Liver (tissue), 9 donors: ENCODE data around the gene HORMAD2. TPM values are rescaled to one million over a fixed set of nuclear protein-coding genes. Genes with fewer than 3 reads are reported as not detected.

Source experiments
- DNase-seq: peaks from one replicate; pipeline ENCODE4 v3.0.0-alpha.2; 2017; ENCODE audit warnings: low spot score
- H3K27ac ChIP-seq, 2 donors: one replicate each; pipeline ENCODE4 v1.7.0; 2013; ENCODE audit warnings: inconsistent platforms in 2 of 2, low read length in 2 of 2, control low read depth in 1 of 2, low read depth in 1 of 2, mild to moderate bottlenecking in 1 of 2
- H3K27me3 ChIP-seq, 4 donors: one replicate each; pipeline versions ENCODE4 v1.6.1 to v1.7.0; 2013; ENCODE audit warnings: low read length in 3 of 4, inconsistent platforms in 1 of 4, mild to moderate bottlenecking in 1 of 4, moderate library complexity in 1 of 4; ENCODE audit not compliant: control insufficient read depth in 4 of 4, insufficient read depth in 4 of 4
- H3K36me3 ChIP-seq, 4 donors: one replicate each; pipeline versions ENCODE4 v1.6.1 to v1.7.0; 2013; ENCODE audit warnings: low read length in 3 of 4, mild to moderate bottlenecking in 3 of 4, low read depth in 1 of 4, moderate library complexity in 1 of 4; ENCODE audit not compliant: control insufficient read depth in 4 of 4, insufficient read depth in 3 of 4
- H3K4me1 ChIP-seq, 4 donors: one replicate each; pipeline versions ENCODE4 v1.6.1 to v1.7.0; 2013; ENCODE audit warnings: low read length in 3 of 4, mild to moderate bottlenecking in 3 of 4, moderate library complexity in 1 of 4; ENCODE audit not compliant: control insufficient read depth in 4 of 4, insufficient read depth in 4 of 4
- H3K4me3 ChIP-seq, 3 donors: one replicate each; pipeline versions ENCODE4 v1.6.1 to v1.7.0; 2013; ENCODE audit warnings: low read length in 3 of 3, control low read depth in 1 of 3, low read depth in 1 of 3, mild to moderate bottlenecking in 1 of 3
- H3K9ac ChIP-seq, 2 donors: one replicate each; pipeline ENCODE4 v1.7.0; 2013; ENCODE audit warnings: low read length in 2 of 2, mild to moderate bottlenecking in 2 of 2, moderate library complexity in 2 of 2, control low read depth in 1 of 2, low read depth in 1 of 2
- H3K9me3 ChIP-seq, 4 donors: one replicate each; pipeline versions ENCODE4 v1.6.1 to v1.7.0; 2013; ENCODE audit warnings: low read length in 3 of 4; ENCODE audit not compliant: control insufficient read depth in 4 of 4
- EGR1 ChIP-seq, 2 donors: IDR thresholded peaks; 2 replicates each; pipeline ENCODE4 v1.6.1; 2016 to 2018; ENCODE audit warnings: antibody characterized with exemption in 2 of 2, low read depth in 2 of 2
- FOXA1 ChIP-seq: IDR thresholded peaks from 2 replicates; pipeline ENCODE4 v1.6.1; 2016; ENCODE audit warnings: antibody characterized with exemption
- FOXA2 ChIP-seq: IDR thresholded peaks from 2 replicates; pipeline ENCODE4 v1.6.1; 2016; ENCODE audit warnings: antibody characterized with exemption
- HNF4A ChIP-seq, 2 donors: conservative IDR thresholded peaks; 2 replicates each; pipeline ENCODE4 v1.6.1; 2016; ENCODE audit warnings: antibody characterized with exemption in 2 of 2, mild to moderate bottlenecking in 2 of 2
- JUND ChIP-seq, 2 donors: IDR thresholded peaks; 2 replicates each; pipeline ENCODE4 v1.6.1; 2016; ENCODE audit warnings: antibody characterized with exemption in 2 of 2
- NR2F2 ChIP-seq: IDR thresholded peaks from 2 replicates; pipeline ENCODE4 v1.6.1; 2016; ENCODE audit warnings: antibody characterized with exemption
- RAD21 ChIP-seq, 2 donors: IDR thresholded peaks; 2 replicates each; pipeline ENCODE4 v1.6.1; 2016; ENCODE audit warnings: antibody characterized with exemption in 2 of 2, mild to moderate bottlenecking in 2 of 2
- RXRA ChIP-seq, 2 donors: IDR thresholded peaks; 2 replicates each; pipeline ENCODE4 v1.6.1; 2017 to 2018; ENCODE audit warnings: antibody characterized with exemption in 2 of 2, mild to moderate bottlenecking in 1 of 2
- YY1 ChIP-seq: IDR thresholded peaks from 2 replicates; pipeline ENCODE4 v1.6.1; 2016; ENCODE audit warnings: antibody characterized with exemption, mild to moderate bottlenecking
- WGBS: extraction: QIAGEN DNeasy Blood & Tissue Kit; methylation state at CpG from one replicate; pipeline ENCODE4 v1.1.7; 2013; 5-methylcytosine and 5-hydroxymethylcytosine counted together
- polyA plus RNA-seq, 2 donors: library from polyadenylated mRNA; stranded (reverse) in 1 of 2; unstranded in 1 of 2; fragments of 200-250 nt in 1 of 2; fragments of >200 nt in 1 of 2; fragmentation: Nextera tagmentation in 1 of 2; extraction: Ambion mirVana in 1 of 2; gene quantifications; one replicate each; pipeline versions ENCODE4 v1.2.1 to v1.2.3, GENCODE V29; 2013 to 2015
- total RNA-seq, 2 donors: library from RNA; depleted of rRNA; stranded (reverse); fragments of >200 nt; gene quantifications; one replicate each; pipeline ENCODE4 v1.2.3, GENCODE V29; 2014
- TF ChIP-seq, protein P1 (sequence below): IDR thresholded peaks from 2 replicates; pipeline ENCODE4 v1.6.1; 2016; ENCODE audit warnings: antibody characterized with exemption, mild to moderate bottlenecking
- TF ChIP-seq, protein P2 (sequence below): IDR thresholded peaks from 2 replicates; pipeline ENCODE4 v1.6.1; 2016; ENCODE audit warnings: antibody characterized with exemption
- TF ChIP-seq, protein P3 (sequence below): fragments of 150-350 bp; IDR thresholded peaks from 2 replicates; pipeline ENCODE4 v1.5.1; 2017; ENCODE audit warnings: improper control_type of control experiment, low read depth, low read length; ENCODE audit not compliant: missing input control
- TF ChIP-seq, protein P4 (sequence below): IDR thresholded peaks from 2 replicates; pipeline ENCODE4 v1.6.1; 2016; ENCODE audit warnings: antibody characterized with exemption
- donor health status: healthy.
- donor health status: healthy.
- donor health status: healthy.
- donor health status: healthy.
- donor health status: healthy.

Gene HORMAD2
- total and polyA plus RNA-seq, 4 donors, result 0.44 to 2.8 (median 0.47) TPM; not detected in 1

DNA sequence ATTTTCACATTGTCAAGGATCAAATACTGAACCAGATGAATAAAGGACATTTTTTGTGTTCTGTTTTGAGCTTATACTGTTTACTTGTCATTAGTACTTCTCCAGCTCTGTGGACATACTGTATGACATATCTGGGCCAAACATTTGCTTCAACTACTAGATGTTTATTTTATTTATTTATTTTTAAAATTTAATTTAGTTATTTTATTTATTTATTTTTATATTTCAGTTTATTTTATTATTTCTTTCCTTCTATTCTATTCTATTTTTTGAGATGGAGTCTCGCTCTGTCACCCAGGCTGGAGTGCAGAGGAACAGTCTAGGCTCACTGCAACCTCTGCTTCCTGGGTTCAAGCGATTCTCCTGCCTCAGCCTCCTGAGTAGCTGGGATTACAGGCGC, 37.0 kb downstream of the HORMAD2 start:
- H3K4me1 ChIP-seq, result no peaks in the 10 kb centered on the region
- H3K36me3 ChIP-seq, result no peaks in the 10 kb centered on the region
- TF ChIP-seq HNF4A (conservative IDR thresholded peaks at IDR 0.05), result no peak
- TF ChIP-seq EGR1 (IDR thresholded peaks at IDR 0.05; ENCODE audit: low read depth in 2 of 2), result no peak
- TF ChIP-seq RXRA (IDR thresholded peaks at IDR 0.05), result no peak
- TF ChIP-seq RAD21 (IDR thresholded peaks at IDR 0.05), result no peak
- TF ChIP-seq, protein P1, sequence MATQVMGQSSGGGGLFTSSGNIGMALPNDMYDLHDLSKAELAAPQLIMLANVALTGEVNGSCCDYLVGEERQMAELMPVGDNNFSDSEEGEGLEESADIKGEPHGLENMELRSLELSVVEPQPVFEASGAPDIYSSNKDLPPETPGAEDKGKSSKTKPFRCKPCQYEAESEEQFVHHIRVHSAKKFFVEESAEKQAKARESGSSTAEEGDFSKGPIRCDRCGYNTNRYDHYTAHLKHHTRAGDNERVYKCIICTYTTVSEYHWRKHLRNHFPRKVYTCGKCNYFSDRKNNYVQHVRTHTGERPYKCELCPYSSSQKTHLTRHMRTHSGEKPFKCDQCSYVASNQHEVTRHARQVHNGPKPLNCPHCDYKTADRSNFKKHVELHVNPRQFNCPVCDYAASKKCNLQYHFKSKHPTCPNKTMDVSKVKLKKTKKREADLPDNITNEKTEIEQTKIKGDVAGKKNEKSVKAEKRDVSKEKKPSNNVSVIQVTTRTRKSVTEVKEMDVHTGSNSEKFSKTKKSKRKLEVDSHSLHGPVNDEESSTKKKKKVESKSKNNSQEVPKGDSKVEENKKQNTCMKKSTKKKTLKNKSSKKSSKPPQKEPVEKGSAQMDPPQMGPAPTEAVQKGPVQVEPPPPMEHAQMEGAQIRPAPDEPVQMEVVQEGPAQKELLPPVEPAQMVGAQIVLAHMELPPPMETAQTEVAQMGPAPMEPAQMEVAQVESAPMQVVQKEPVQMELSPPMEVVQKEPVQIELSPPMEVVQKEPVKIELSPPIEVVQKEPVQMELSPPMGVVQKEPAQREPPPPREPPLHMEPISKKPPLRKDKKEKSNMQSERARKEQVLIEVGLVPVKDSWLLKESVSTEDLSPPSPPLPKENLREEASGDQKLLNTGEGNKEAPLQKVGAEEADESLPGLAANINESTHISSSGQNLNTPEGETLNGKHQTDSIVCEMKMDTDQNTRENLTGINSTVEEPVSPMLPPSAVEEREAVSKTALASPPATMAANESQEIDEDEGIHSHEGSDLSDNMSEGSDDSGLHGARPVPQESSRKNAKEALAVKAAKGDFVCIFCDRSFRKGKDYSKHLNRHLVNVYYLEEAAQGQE, result no peak
- no peak for TF ChIP-seq YY1
- TF ChIP-seq NR2F2, result no peak
- TF ChIP-seq, protein P2, sequence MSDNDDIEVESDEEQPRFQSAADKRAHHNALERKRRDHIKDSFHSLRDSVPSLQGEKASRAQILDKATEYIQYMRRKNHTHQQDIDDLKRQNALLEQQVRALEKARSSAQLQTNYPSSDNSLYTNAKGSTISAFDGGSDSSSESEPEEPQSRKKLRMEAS, result no peak
- TF ChIP-seq, protein P3, sequence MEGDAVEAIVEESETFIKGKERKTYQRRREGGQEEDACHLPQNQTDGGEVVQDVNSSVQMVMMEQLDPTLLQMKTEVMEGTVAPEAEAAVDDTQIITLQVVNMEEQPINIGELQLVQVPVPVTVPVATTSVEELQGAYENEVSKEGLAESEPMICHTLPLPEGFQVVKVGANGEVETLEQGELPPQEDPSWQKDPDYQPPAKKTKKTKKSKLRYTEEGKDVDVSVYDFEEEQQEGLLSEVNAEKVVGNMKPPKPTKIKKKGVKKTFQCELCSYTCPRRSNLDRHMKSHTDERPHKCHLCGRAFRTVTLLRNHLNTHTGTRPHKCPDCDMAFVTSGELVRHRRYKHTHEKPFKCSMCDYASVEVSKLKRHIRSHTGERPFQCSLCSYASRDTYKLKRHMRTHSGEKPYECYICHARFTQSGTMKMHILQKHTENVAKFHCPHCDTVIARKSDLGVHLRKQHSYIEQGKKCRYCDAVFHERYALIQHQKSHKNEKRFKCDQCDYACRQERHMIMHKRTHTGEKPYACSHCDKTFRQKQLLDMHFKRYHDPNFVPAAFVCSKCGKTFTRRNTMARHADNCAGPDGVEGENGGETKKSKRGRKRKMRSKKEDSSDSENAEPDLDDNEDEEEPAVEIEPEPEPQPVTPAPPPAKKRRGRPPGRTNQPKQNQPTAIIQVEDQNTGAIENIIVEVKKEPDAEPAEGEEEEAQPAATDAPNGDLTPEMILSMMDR, result no peak
- TF ChIP-seq JUND (IDR thresholded peaks at IDR 0.05), result no peak
- 96% methylated on average over 3 of the region's 3 CpGs for WGBS
- no peak overlapping the region for H3K9ac ChIP-seq
- no peaks in the 10 kb centered on the region for H3K27me3 ChIP-seq
- H3K4me3 ChIP-seq, result no peak overlapping the region
- no peak for DNase-seq
- no peak overlapping the region for H3K27ac ChIP-seq
- no peaks in the 10 kb centered on the region for H3K9me3 ChIP-seq

DNA sequence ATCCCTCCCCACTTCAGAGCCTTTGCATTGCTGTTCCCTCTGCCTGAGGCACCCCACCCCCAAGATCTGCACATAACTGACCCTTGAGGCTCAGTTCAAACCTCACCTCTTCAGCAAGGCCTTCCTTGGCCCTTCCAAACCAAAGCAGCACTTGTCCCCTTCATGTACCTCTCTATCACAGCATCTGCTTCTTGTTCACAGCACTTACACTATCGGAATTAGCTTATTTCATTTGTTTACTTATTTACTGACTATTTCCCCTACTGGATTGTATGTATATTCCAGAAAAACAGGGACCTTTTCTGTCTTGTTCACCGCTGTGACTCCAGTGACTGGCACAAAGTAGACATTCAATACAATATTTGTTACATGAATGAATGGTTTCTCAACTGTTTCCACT, 38.0 kb downstream of the HORMAD2 start:
- H3K27me3 ChIP-seq, result no peaks in the 10 kb centered on the region
- no peak for DNase-seq
- 97% methylated on average over 2 of the region's 2 CpGs for WGBS

More for the DNA sequence above, 38.0 kb downstream of the HORMAD2 start:
- no peak overlapping the region for H3K4me3 ChIP-seq
- H3K36me3 ChIP-seq, result no peaks in the 10 kb centered on the region
- H3K9me3 ChIP-seq, result no peaks in the 10 kb centered on the region
- H3K9ac ChIP-seq, result no peak overlapping the region
- no peak for TF ChIP-seq HNF4A (conservative IDR thresholded peaks at IDR 0.05)
- no peak for TF ChIP-seq FOXA1
- no peak for TF ChIP-seq NR2F2
- TF ChIP-seq, protein P2, result no peak
- TF ChIP-seq, protein P1, result no peak
- no peak for TF ChIP-seq FOXA2
- no peak for TF ChIP-seq YY1
- TF ChIP-seq RAD21 (IDR thresholded peaks at IDR 0.05), result no peak
- TF ChIP-seq JUND (IDR thresholded peaks at IDR 0.05), result no peak
- TF ChIP-seq, protein P4, sequence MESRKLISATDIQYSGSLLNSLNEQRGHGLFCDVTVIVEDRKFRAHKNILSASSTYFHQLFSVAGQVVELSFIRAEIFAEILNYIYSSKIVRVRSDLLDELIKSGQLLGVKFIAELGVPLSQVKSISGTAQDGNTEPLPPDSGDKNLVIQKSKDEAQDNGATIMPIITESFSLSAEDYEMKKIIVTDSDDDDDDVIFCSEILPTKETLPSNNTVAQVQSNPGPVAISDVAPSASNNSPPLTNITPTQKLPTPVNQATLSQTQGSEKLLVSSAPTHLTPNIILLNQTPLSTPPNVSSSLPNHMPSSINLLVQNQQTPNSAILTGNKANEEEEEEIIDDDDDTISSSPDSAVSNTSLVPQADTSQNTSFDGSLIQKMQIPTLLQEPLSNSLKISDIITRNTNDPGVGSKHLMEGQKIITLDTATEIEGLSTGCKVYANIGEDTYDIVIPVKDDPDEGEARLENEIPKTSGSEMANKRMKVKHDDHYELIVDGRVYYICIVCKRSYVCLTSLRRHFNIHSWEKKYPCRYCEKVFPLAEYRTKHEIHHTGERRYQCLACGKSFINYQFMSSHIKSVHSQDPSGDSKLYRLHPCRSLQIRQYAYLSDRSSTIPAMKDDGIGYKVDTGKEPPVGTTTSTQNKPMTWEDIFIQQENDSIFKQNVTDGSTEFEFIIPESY, result no peak
- H3K4me1 ChIP-seq, result no peaks in the 10 kb centered on the region
- H3K27ac ChIP-seq, result no peak overlapping the region
